IPS DF 4.7 (cell line): ENCODE measurements around the gene MRPS16.
"Not testable (repeated sequence)": the region's sequence is repeated elsewhere in the genome, so short reads cannot be mapped to it uniquely, and the experiment has no call there.

Source experiments
- DNase-seq: peaks from one replicate; pipeline ENCODE4 v3.0.0-alpha.2; 2013; ENCODE audit warnings: low spot score; ENCODE audit errors: extremely low read depth

Gene MRPS16

DNA sequence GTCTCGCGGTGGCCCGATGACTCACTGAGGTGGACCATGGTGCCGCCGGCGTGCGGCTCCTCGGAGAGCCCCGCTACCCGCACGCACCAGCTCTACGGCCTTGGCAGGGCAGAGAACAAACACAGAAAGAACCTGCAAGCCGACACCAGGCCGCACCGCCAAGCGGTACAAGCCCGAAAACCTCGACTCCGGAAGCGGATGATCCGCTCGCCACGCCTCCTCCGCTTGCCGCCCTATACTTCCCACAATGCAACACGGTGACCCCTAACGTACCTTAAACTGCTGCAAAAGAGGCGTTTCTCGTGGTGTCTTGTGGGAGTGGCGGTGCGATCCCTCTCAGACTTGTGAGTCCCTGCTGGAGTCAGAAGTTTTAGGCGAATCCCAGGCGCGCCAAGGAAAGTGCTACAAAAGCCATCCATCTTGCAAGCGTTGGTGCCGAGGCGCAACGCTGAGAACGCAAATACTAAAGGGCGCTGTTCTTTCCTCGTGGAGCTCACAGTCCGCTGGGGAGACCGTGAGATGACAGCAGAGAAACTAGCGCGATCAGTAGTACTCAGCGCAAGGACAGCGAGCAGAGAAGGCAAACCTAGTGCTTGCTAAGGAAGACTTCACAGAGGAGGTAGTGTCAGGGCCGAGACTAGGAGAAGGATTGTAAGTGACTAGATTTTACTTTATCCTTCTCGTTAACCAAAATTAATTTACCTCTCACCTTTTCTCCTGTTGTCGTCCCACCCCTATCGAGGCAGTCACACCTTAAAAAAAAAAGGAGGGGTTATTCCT is at the start of gene MRPS16:
Gene MRPS16 (minus strand): TSS at position 200 of the 780 bp plus-strand sequence. CDS start 162 bp downstream, at position 38.
- DNase-seq, result peak; percentile 93

- no peak for DNase-seq
Measured at GRCh38 chr10:73296946-73297345, 44.5 kb upstream of the MRPS16 start.

- DNase-seq, result no peak
Measured at GRCh38 chr10:73293461-73293860, 41.0 kb upstream of the MRPS16 start.

- DNase-seq, result no peak
Measured at GRCh38 chr10:73289958-73290357, 37.5 kb upstream of the MRPS16 start.

DNA sequence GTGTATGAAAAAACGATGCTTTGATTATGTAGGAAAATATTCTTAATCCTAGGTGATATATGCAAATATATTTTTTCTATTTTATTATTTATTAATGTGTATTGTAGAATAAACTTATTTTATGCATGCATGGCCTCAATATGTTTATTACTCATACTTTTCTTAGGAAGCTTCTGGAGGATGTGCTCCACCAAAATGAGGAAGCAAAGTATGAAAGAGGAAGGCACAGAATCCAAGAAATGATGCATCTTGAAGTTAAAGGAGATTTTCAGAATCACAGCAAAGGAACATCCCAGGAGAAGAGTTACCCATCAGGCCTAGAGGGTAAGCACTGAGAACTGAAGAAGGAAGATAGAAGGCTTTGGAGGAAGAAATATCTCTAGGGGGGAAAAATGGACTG is 35.0 kb upstream of the MRPS16 start:
- DNase-seq, result no peak

- no peak for DNase-seq
Measured at GRCh38 chr10:73281097-73281496, 28.7 kb upstream of the MRPS16 start.

DNA sequence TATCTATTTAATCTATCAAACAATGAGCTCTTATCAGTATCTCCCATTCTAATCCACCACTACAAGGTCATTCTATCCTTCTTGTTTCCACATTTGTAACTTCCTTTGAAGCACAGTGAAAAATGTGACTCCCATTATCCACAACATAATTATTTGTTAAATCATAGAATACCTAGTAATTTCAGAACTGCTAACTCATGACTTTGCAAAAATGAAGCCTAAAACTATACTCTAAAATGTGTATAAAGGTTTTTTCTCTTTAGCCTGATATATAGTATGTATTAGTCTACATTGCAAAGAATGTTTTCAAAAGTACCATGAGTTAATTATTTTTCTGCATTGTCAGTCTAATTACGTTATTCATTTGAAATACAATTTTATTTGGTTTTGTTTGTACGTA is 12.0 kb upstream of the MRPS16 start:
- no peak for DNase-seq

- no peak for DNase-seq
Measured at GRCh38 chr10:73263693-73264347, 11.4 kb upstream of the MRPS16 start.

- no peak for DNase-seq
Measured at GRCh38 chr10:73262880-73263555, 10.6 kb upstream of the MRPS16 start.

DNA sequence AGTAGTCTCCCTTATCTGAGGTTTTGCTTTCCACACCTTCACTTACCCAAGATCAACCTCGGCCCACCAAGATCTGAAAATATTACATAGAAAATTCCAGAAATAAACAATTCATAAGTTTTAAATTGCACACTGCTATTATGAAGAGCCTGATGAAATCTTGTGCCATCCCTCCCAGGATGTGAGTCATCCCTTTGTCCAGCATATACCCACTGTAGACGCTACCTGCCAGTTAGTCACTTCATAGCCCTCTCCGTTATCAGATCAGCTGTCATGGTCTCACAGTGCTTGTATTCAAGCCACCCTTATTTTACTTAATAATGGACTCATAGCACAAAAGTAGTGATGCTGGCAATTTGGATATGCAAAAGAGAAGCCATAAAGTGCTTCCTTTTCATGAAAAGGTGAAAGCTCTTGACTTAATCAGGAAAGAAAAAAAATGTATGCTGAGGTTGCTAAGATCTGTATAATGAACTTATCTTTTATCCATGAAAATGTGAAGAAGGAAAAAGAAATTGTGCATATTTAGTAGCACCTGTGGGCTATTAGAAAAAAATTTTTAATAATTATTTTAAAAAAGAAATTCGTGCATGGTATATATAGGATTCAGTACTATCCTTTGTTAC is 9.8 kb upstream of the MRPS16 start:
- DNase-seq, result no peak

DNA sequence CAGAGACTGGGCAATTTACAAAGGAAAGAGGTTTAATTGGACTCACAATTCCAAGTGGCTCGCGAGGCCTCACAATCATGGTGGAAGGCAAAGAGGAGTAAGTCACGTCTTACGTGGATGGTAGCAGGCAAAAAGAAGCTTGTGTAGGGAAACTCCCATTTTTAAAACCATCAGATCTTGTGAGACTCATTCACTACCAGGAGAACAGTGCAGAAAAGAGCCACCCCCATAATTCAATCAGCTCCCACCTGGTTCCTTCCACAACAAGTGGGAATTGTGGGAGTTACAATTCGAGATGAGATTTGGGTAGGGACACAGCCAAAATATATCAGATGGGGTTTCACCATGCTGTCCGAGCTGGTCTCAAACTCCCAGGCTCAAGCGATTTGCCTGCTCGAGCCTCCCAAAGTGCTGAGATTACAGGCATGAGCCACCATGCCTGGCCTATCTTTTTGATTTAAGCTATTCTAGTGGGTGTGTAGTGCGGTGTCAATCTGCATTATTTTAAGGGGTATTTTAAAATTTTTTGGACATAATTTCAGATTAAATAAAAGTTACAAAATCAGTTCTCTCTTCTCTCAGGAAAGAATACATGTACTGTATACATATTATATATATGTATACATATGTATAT is 9.0 kb upstream of the MRPS16 start:
- DNase-seq, result no peak

DNA sequence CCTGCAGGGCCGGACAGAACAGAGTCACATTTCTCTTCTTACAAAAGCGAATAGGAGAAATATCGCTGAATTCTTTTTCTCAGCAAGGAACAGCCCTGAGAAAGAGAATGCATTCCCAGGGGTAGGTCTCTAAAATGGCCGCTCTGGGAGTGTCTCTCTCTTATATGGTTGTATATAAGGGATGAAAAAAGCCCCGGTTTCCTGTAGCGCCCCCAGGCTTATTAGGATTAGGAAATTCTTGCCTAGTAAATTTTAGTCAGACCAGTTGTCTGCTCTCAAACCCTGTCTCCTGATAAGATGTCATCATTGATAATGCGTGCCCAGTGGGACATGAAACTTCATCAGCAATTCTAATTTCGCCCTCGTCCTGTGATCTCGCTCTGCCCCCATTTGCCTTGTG is 6.2 kb upstream of the MRPS16 start:
- not testable (repeated sequence) for DNase-seq

GRCh38 chr10:73253225-73253555 is 746 bp upstream of the MRPS16 start:
- no peak for DNase-seq

- DNase-seq, result no peak
Measured at GRCh38 chr10:73251683-73252444, 580 bp downstream of the MRPS16 start.

DNA sequence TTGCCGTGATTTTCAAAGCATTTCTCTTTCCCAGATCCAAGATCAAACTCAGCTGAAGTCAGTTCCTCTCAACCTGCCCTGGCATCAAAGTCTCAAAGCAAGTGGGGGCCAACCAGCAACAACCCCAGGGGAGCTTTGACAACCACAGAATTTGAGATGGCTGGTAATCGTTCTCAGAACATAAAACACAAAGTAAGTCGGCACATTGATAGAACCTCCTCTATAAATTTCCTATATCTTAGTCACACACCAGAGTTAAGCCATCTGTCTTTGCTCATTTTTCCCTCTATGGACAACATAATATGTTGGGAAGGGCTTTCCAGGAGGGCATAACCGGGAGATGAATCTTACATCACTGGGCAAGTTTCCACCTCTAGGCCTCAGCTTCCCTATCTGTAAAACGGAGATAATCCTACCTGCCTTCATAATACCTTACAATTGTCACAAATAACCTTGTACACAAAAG is 4.2 kb downstream of the MRPS16 start:
- no peak for DNase-seq

DNA sequence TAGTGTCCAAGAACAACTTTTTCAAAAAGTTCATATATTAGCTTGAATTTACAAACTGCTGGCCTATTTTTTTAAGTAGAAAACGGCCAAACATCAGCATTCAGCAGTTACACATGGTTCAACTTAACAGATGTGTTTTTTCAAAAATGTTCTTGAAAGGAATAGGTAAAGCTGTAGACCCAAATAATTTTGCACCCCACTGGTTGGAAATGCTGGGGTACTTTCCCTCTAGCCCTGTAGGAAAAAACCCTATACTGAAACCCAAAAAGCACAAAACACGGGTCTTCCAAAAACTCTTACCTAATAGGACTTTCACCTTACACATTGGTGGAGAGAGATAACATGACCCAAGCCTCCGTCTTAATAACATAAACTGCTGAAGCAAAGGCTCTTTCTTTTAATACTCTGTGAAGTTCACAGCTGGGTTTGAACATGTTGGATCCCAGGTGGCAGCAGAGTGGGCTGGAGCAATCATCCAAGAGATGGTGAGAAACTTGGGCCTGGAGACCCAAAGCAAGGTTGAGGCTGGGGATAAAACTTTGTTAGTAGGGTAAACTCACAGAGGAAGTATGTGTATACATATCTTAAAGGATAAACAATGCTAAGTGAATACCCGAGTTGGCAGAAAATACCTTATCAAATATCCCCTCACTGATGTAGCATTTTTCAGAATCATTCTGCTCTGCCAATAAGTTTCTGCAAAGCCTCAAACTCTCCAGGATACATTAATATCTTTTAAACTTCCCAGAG is 4.8 kb downstream of the MRPS16 start:
- DNase-seq, result no peak

GRCh38 chr10:73246646-73247508 is 5.6 kb downstream of the MRPS16 start, which contains the start of gene DNAJC9:
TSS of gene DNAJC9 (minus strand) at chr10:73247255. CDS start at chr10:73247189, 66 bp downstream.
- DNase-seq, result peak; percentile 64

GRCh38 chr10:73246322-73246645 is 6.2 kb downstream of the MRPS16 start:
- no peak for DNase-seq

DNA sequence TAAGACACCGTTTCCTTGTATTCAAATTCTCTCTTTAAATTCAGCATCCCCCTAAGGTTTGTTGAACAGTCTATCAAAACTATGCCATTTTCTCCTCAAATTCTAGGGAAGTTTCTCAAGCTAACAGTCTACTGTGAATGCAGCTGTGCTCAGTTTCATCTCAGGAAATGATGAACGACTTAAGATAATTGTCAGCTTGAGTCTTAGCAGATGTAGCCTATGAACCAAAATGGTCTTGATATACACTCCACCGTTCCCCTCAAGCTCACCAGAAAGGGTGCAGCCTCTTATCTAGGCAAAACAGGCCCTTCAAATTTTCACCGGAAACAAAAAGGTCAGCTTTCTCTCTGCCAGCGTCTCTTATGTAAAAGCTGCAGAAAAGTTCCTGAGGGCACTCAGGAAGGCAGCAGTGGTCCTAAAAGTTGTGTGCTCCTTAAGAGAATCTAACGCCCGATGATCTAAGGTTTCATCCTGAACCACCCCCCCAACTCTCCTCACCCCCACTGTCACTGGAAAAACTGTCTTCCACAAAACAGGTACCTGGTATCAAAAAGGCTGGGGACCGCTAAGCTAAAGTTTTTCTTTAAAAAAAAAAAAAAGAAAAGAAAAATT is 7.5 kb downstream of the MRPS16 start:
- no peak for DNase-seq
